Caco-2 (cell line): ENCODE results near the gene JARID2. TPM values are rescaled to one million over a fixed set of nuclear protein-coding genes. Genes with fewer than 3 reads are reported as not detected.
"Not testable (repeated sequence)": the region's sequence is repeated elsewhere in the genome, so short reads cannot be mapped to it uniquely, and the experiment has no call there.

ENCODE experiments used
- BruUV-seq: library from RNA; stranded (reverse); fragments of 400-500 nt; replicated peaks from 2 replicates; lab custom pipeline; 2021; lab: Mats Ljungman, UMichigan
- CTCF ChIA-PET: fragments of 300-600 bp; sonication (Branson Sonifier 250); formaldehyde crosslinking; loops from one replicate; lab custom pipeline; 2022; ENCODE audit warnings: antibody characterized with exemption; lab: Charles Lee
- POLR2A ChIA-PET: fragments of 300-600 bp; sonication (Branson Sonifier 250); formaldehyde crosslinking; loops from one replicate; lab custom pipeline; 2022; ENCODE audit warnings: antibody characterized with exemption; lab: Charles Lee
- DNase-seq, 2 experiments: peaks; one replicate each; pipeline versions ENCODE4 v3.0.0 to v3.0.0-alpha.2; 2020 to 2022
- H3K27me3 ChIP-seq: replicated peaks from 2 replicates; pipeline ENCODE4 v1.6.0; 2011; ENCODE audit warnings: low read length; ENCODE audit not compliant: control insufficient read depth, insufficient read depth
- H3K36me3 ChIP-seq: 2 replicates; pipeline ENCODE4 v1.5.1; 2011; ENCODE audit warnings: low read length; ENCODE audit not compliant: control insufficient read depth, insufficient read depth
- H3K4me1 ChIP-seq: fragments of 250-450 bp; sonication (Bioruptor Pico); 2 replicates; pipeline ENCODE4 v1.5.1; 2020; ENCODE audit warnings: mild to moderate bottlenecking
- H3K4me3 ChIP-seq: 2 replicates; pipeline ENCODE4 v1.5.1; 2011; ENCODE audit warnings: low read depth, mild to moderate bottlenecking, control low read depth, low read length
- H3K9me3 ChIP-seq: fragments of 250-450 bp; sonication (Bioruptor Pico); 2 replicates; pipeline ENCODE4 v1.5.1; 2020; ENCODE audit warnings: mild to moderate bottlenecking, moderate library complexity
- H3K27ac Mint-ChIP-seq: one replicate; pipeline ENCODE4 v1.8.0; 2022; ENCODE audit warnings: mixed read lengths; ENCODE audit not compliant: unreplicated experiment
- H3K27me3 Mint-ChIP-seq: one replicate; pipeline ENCODE4 v1.8.0; 2022; ENCODE audit warnings: mixed read lengths; ENCODE audit not compliant: insufficient read depth, unreplicated experiment
- H3K36me3 Mint-ChIP-seq: one replicate; pipeline ENCODE4 v1.8.0; 2022; ENCODE audit warnings: mild to moderate bottlenecking, mixed read lengths; ENCODE audit not compliant: insufficient read depth, unreplicated experiment
- H3K4me1 Mint-ChIP-seq: one replicate; pipeline ENCODE4 v1.8.0; 2022; ENCODE audit warnings: low read depth, mixed read lengths; ENCODE audit not compliant: unreplicated experiment
- H3K4me3 Mint-ChIP-seq: one replicate; pipeline ENCODE4 v1.8.0; 2022; ENCODE audit warnings: mild to moderate bottlenecking, moderate library complexity, mixed read lengths; ENCODE audit not compliant: unreplicated experiment
- H3K9me3 Mint-ChIP-seq: one replicate; pipeline ENCODE4 v1.8.0; 2022; ENCODE audit warnings: mixed read lengths; ENCODE audit not compliant: unreplicated experiment
- CTCF ChIP-seq, 2 experiments: fragments of 200-600 bp in 1 of 2; IDR thresholded peaks; 1 replicate in 1 of 2; 2 replicates in 1 of 2; pipeline versions ENCODE4 v1.5.1 to v1.8.0; 2011 to 2022; ENCODE audit warnings: antibody characterized with exemption in 1 of 2, control low read depth in 1 of 2, inconsistent platforms in 1 of 2, low read depth in 1 of 2, low read length in 1 of 2, mild to moderate bottlenecking in 1 of 2, moderate library complexity in 1 of 2; ENCODE audit not compliant: insufficient read depth in 1 of 2, severe bottlenecking in 1 of 2, unreplicated experiment in 1 of 2
- intact Hi-C: fragments of 100-400 bp; cut with micrococcal nuclease; formaldehyde crosslinking; loops from one replicate; pipeline ENCODE4 v1.10.0; 2022; ENCODE audit not compliant: unreplicated experiment
- total RNA-seq: library from RNA; stranded (reverse); gene quantifications from 2 replicates; pipeline ENCODE4 v1.2.3, GENCODE V29; 2022

The JARID2 gene
- total RNA-seq, 1 experiment from 2014 or later, result 18.3 TPM

- Mint-ChIP-seq H3K27me3 (no peaks in the 10 kb centered on the region), H3K36me3 (no peaks in the 10 kb centered on the region), H3K4me1 (peaks cover 10% of the 10 kb centered on the region), H3K4me3 (no peak overlapping the region), H3K9me3 (no peaks in the 10 kb centered on the region), H3K27ac (no peak overlapping the region)
- no peak for DNase-seq
- Histone ChIP-seq H3K4me3 (no peak overlapping the region), H3K27me3 (no peaks in the 10 kb centered on the region), H3K9me3 (no peaks in the 10 kb centered on the region; the same call in 1 of the 2 replicates), H3K4me1 (peaks cover 28% of the 10 kb centered on the region), H3K36me3 (no peaks in the 10 kb centered on the region)
- intact Hi-C loops, result no loop called here
- no TSS peak for BruUV-seq
- ChIA-PET POLR2A (no interaction called here), CTCF (no interaction called here)
- TF ChIP-seq CTCF (IDR thresholded peaks at IDR 0.05; ENCODE audit: insufficient read depth in 1 of 2, low read depth in 1 of 2, low read length in 1 of 2, severe bottlenecking in 1 of 2, unreplicated experiment in 1 of 2), result no peak
Observed at GRCh38 chr6:15287670-15288375, 42.0 kb downstream of the JARID2 start.

- H3K27me3 ChIP-seq, result no peaks in the 10 kb centered on the region
- CTCF ChIA-PET, result no interaction called here
- H3K4me3 ChIP-seq, result no peak overlapping the region
- no peaks in the 10 kb centered on the region for H3K27me3 Mint-ChIP-seq
- no peaks in the 10 kb centered on the region; the same call in 1 of the 2 replicates for H3K9me3 ChIP-seq
- peaks cover 14% of the 10 kb centered on the region for H3K4me1 Mint-ChIP-seq
- H3K36me3 ChIP-seq, result no peaks in the 10 kb centered on the region
- POLR2A ChIA-PET, result no interaction called here
- H3K4me3 Mint-ChIP-seq, result no peak overlapping the region
- H3K27ac Mint-ChIP-seq, result peak overlapping the region; percentile 6
- H3K36me3 Mint-ChIP-seq, result no peaks in the 10 kb centered on the region
- peaks cover 27% of the 10 kb centered on the region for H3K4me1 ChIP-seq
- no peak for DNase-seq
- TF ChIP-seq CTCF (IDR thresholded peaks at IDR 0.05; ENCODE audit: insufficient read depth in 1 of 2, low read depth in 1 of 2, low read length in 1 of 2, severe bottlenecking in 1 of 2, unreplicated experiment in 1 of 2), result no peak
- BruUV-seq, result no TSS peak
- intact Hi-C loops, result no loop called here
- no peaks in the 10 kb centered on the region for H3K9me3 Mint-ChIP-seq
Observed at GRCh38 chr6:15288856-15289255, 43.0 kb downstream of the JARID2 start.

- CTCF ChIA-PET, intact Hi-C loops, H3K27me3 ChIP-seq, H3K9me3 ChIP-seq, POLR2A ChIA-PET, H3K9me3 Mint-ChIP-seq, H3K36me3 Mint-ChIP-seq, H3K27ac Mint-ChIP-seq, H3K4me3 ChIP-seq, H3K27me3 Mint-ChIP-seq, H3K36me3 ChIP-seq, H3K4me3 Mint-ChIP-seq, BruUV-seq, DNase-seq: not testable (repeated sequence)
- H3K4me1 ChIP-seq, result peaks cover 21% of the 10 kb centered on the region
- H3K4me1 Mint-ChIP-seq, result peaks cover 18% of the 10 kb centered on the region
Observed at GRCh38 chr6:15289456-15289855, 43.6 kb downstream of the JARID2 start.
